ENCODE measurements around the gene HLA-DPB1.

The HLA-DPB1 gene

DNA sequence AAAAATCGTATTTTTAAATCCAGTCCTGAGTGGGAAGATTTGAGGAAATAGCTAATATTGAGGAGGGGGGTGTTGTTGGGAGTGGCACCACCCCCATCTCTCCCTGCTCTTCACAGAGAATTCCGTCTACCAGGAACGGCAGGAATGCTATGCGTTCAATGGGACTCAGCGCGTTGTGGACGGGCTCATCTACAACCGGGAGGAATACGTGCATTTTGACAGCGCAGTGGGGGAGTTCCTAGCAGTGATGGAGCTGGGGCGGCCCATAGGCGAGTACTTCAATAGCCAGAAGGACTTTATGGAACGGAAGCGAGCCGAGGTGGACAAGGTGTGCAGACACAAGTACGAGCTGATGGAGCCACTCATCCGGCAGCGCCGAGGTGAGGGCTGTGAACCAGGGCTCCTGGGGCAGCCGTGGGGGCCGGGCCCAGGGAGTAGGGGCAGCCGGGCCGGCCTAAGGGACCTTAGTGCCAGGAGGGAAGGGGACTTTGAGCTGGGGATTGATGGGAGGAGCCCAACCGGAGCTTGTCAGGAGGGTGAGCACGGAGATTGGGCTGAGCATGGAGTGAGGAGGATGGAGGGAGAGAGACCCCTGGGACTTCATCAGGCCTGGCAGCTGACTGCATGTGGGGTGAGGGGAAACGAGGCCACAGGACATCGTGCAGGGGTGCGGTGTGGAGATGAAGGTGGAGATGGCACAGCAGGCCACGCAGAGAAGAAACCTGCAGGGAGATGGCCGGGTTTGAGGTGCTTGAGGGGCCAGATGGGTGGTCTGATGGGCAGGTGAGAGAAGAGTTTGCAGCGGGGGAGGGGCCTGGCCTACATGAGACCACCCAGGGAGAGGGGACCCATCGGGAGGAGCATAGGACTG is 41.3 kb downstream of the HLA-DPB1 start:
- Histone ChIP-seq H3K27ac (ENCODE audit: low read depth, low read length, severe bottlenecking) (no peak overlapping the region), H3K4me3 (ENCODE audit: extremely low read depth, insufficient read depth, low read length, poor library complexity, severe bottlenecking) (peak overlapping the region; percentile 5)

DNA sequence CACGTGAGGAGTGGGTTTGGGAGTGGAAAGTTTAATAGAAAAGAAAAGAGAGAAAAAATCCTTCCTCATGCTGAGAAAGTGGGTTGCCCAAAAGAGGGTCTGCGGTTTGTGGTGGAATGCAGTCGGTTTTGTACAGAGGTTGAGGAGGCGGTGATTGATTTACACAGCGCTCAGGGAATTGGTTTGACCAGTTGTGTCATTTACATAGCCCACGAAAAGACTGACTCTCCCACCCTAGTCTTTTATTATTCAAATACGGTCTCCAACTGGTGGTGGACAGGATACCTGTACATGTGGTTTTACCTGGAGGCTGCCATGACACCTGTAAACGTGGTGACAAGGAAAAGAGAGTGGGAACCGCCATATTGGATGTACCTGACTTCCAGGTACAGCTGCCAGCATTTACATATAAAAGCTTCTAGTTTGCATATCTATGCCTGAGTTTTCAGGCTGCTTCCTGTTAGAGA is 42.1 kb downstream of the HLA-DPB1 start:
- Histone ChIP-seq H3K4me1 (ENCODE audit: control insufficient read depth, insufficient read depth, low read length, poor library complexity, severe bottlenecking) (no peaks in the 10 kb centered on the region), H3K4me3 (ENCODE audit: extremely low read depth, insufficient read depth, low read length, poor library complexity, severe bottlenecking) (no peak overlapping the region), H3K27ac (ENCODE audit: low read depth, low read length, severe bottlenecking) (no peak overlapping the region), H3K36me3 (ENCODE audit: control insufficient read depth, insufficient read depth, low read length) (no peaks in the 10 kb centered on the region), H3K9me3 (ENCODE audit: control insufficient read depth, low read length) (peaks cover under 1% of the 10 kb centered on the region)
- WGBS, 2 experiments (ENCODE audit: insufficient coverage in 2 of 2): 50 to 52% methylated on average over 1 to 3 of the region's 9 CpGs

More for the DNA sequence above, 41.3 kb downstream of the HLA-DPB1 start:
- 18 to 23% methylated on average over 28 to 31 of the region's 32 CpGs for WGBS, 2 experiments (ENCODE audit: insufficient coverage in 2 of 2)
- no peaks in the 10 kb centered on the region for H3K36me3 ChIP-seq (ENCODE audit: control insufficient read depth, insufficient read depth, low read length)
- H3K9me3 ChIP-seq (ENCODE audit: control insufficient read depth, low read length): no peaks in the 10 kb centered on the region
- no peaks in the 10 kb centered on the region for H3K4me1 ChIP-seq (ENCODE audit: control insufficient read depth, insufficient read depth, low read length, poor library complexity, severe bottlenecking)

DNA sequence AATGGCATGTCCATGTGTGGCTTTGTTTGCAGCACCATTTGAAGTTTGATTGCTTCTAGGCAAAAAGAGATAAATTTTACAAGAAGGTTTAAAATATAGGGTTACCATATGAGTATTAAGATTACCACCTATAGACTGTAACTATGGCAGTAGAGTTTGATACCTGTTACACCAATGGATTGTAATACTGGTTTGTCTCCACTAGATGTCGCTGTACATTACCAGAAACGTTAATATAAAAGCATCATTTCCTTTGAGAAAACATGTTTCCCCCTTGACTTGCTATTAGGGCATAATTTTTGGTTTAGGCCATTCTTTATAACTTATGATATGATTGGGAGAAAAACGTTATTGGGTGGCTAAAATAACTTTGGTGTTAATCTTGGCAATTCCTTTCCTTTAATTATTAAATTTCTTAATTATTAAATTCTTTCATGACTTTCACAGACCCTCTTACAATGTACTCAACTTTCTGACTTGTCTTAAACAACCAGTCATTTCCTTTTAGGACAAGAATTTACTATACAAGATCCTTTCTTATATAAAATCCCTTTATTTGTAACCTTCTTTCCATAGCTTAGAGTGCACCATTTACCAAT is 42.8 kb downstream of the HLA-DPB1 start:
- WGBS, 2 experiments (ENCODE audit: insufficient coverage in 2 of 2): no CpG with 5 or more reads among the region's 3 CpGs
- no peaks in the 10 kb centered on the region for H3K36me3 ChIP-seq (ENCODE audit: control insufficient read depth, insufficient read depth, low read length)
- H3K9me3 ChIP-seq (ENCODE audit: control insufficient read depth, low read length): peaks cover 8% of the 10 kb centered on the region
- no peak overlapping the region for H3K27ac ChIP-seq (ENCODE audit: low read depth, low read length, severe bottlenecking)
- H3K4me3 ChIP-seq (ENCODE audit: extremely low read depth, insufficient read depth, low read length, poor library complexity, severe bottlenecking): no peak overlapping the region
- H3K4me1 ChIP-seq (ENCODE audit: control insufficient read depth, insufficient read depth, low read length, poor library complexity, severe bottlenecking): no peaks in the 10 kb centered on the region

DNA sequence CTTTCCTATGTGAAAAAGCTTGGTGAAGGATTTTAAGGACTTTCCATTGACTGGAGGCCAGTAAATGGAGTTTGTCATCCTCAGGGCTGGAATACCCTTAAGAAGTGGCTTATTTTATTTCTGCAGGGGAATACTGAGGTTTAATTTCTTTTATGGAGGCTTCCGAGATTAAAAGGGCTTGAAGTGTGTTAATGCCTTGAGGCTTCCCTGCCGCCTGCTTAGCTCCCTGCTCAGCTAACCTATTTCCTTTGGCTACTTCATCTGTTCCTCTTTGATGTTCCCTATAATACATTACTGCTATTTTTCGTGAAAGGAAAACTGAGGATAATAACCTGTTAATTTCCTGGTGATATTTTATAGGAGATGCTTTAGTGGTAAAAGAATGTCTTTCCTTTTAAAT is 44.2 kb downstream of the HLA-DPB1 start:
- Histone ChIP-seq H3K4me1 (ENCODE audit: control insufficient read depth, insufficient read depth, low read length, poor library complexity, severe bottlenecking) (no peaks in the 10 kb centered on the region), H3K27ac (ENCODE audit: low read depth, low read length, severe bottlenecking) (no peak overlapping the region), H3K4me3 (ENCODE audit: extremely low read depth, insufficient read depth, low read length, poor library complexity, severe bottlenecking) (no peak overlapping the region), H3K36me3 (ENCODE audit: control insufficient read depth, insufficient read depth, low read length) (no peaks in the 10 kb centered on the region), H3K9me3 (ENCODE audit: control insufficient read depth, low read length) (peaks cover 17% of the 10 kb centered on the region)
- no CpG with 5 or more reads among the region's 3 CpGs for WGBS, 2 experiments (ENCODE audit: insufficient coverage in 2 of 2)

DNA sequence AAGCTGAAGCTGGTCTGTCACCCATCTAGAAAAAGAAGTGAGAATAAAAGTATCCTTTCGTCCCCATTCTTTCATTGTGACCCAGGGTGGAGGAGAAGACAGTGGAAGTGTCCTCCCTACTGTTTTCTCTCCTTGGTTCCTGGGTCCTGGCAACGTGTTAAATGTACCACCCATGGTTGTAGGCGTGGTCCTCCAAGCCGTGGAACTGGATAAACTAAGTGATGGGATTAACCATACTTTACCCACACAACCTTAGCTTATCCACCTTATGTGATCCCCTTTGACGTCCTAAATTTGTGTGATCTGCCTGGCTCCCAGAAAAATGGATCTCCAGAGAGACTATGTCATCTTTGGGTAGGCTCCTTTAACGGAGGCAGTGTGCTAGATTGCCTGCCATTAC is 47.4 kb downstream of the HLA-DPB1 start:
- no peak overlapping the region for H3K27ac ChIP-seq (ENCODE audit: low read depth, low read length, severe bottlenecking)
- no peak overlapping the region for H3K4me3 ChIP-seq (ENCODE audit: extremely low read depth, insufficient read depth, low read length, poor library complexity, severe bottlenecking)
- peaks cover 17% of the 10 kb centered on the region for H3K9me3 ChIP-seq (ENCODE audit: control insufficient read depth, low read length)
- no peaks in the 10 kb centered on the region for H3K36me3 ChIP-seq (ENCODE audit: control insufficient read depth, insufficient read depth, low read length)
- H3K4me1 ChIP-seq (ENCODE audit: control insufficient read depth, insufficient read depth, low read length, poor library complexity, severe bottlenecking): no peaks in the 10 kb centered on the region
- 73 to 93% methylated on average over 2 to 3 of the region's 6 CpGs for WGBS, 2 experiments (ENCODE audit: insufficient coverage in 2 of 2)

DNA sequence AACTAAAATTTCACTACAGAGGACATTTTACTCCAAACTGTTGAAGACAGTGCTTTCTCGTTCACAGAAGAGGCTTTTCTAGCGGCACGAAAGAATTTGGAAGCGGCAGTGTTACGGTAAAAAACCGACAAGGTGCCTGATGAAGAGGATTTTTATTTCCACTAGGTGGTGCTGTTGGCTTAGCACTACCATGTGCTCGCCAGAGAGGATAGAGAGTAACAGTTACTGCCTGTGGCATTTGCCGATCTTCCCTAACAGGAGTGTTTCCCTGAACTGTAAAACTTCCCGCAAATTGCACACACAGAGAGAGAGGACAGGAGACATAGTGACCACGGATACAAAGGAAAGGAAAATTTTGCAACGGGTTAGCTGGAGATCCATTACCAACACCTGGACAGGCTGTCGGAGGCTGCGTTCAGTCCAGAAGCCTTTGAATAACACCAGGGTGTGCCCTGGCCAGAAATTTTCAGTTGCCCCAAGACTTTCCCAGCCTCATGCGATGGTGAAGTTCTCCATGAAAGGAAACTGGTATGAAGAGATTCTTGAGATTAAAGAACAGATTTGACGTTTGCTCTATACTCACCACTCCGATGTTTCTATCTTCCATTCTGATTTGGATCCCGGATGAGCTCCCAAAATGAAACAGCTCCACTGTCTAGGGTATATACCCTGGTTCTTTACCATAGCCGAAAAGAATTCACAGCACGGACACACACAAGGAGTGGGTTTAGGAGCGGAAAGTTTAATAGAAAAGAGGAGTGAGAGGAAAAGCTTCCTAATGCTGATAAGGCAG is 48.1 kb downstream of the HLA-DPB1 start:
- H3K4me1 ChIP-seq (ENCODE audit: control insufficient read depth, insufficient read depth, low read length, poor library complexity, severe bottlenecking): no peaks in the 10 kb centered on the region
- peaks cover 17% of the 10 kb centered on the region for H3K9me3 ChIP-seq (ENCODE audit: control insufficient read depth, low read length)
- H3K36me3 ChIP-seq (ENCODE audit: control insufficient read depth, insufficient read depth, low read length): no peaks in the 10 kb centered on the region
- H3K27ac ChIP-seq (ENCODE audit: low read depth, low read length, severe bottlenecking): no peak overlapping the region
- H3K4me3 ChIP-seq (ENCODE audit: extremely low read depth, insufficient read depth, low read length, poor library complexity, severe bottlenecking): no peak overlapping the region
- 78 to 92% methylated on average over 16 to 17 of the region's 20 CpGs for WGBS, 2 experiments (ENCODE audit: insufficient coverage in 2 of 2)

DNA sequence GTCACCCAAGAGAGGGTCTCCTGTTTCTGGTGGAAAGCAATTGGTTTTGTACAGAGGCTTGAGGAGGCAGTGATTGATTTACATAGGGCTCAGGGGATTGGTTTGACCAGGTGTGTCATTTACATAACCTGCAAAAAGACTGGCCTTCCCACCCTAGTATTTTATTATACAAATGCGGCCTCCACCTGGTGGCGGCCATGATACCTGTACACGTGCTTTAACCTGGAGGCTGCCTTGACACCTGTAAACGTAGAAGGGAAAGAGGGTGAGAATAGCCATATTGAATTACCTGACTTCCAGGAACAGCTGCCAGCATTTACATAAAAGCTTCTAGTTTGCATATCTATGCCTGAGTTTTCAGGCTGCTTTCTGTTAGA is 48.7 kb downstream of the HLA-DPB1 start:
- H3K27ac ChIP-seq (ENCODE audit: low read depth, low read length, severe bottlenecking): no peak overlapping the region
- no peak overlapping the region for H3K4me3 ChIP-seq (ENCODE audit: extremely low read depth, insufficient read depth, low read length, poor library complexity, severe bottlenecking)
- 54 to 77% methylated on average over 3 of the region's 4 CpGs for WGBS, 2 experiments (ENCODE audit: insufficient coverage in 2 of 2)
- H3K4me1 ChIP-seq (ENCODE audit: control insufficient read depth, insufficient read depth, low read length, poor library complexity, severe bottlenecking): no peaks in the 10 kb centered on the region
- no peaks in the 10 kb centered on the region for H3K36me3 ChIP-seq (ENCODE audit: control insufficient read depth, insufficient read depth, low read length)
- H3K9me3 ChIP-seq (ENCODE audit: control insufficient read depth, low read length): peaks cover 17% of the 10 kb centered on the region

DNA sequence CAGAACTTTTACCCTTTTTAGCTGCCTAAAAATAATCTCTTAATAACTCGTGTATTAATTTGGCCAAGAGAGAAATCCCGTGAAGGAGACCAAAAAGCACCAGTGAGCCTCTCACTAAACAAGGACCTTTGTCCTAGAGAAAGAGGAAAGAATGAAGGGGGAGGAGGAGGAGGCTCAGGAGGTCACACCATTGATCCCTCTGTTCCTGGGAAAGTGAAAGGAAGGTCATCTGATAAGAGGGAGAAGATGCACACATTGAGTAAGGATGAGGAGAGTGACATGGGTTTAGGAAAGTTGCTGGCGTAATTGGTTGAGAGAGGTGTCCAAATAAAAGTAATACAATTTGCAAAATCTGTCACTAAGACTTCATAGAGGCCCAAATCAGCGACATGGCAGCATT is 49.2 kb downstream of the HLA-DPB1 start:
- Histone ChIP-seq H3K36me3 (ENCODE audit: control insufficient read depth, insufficient read depth, low read length) (no peaks in the 10 kb centered on the region), H3K9me3 (ENCODE audit: control insufficient read depth, low read length) (peaks cover 17% of the 10 kb centered on the region), H3K4me3 (ENCODE audit: extremely low read depth, insufficient read depth, low read length, poor library complexity, severe bottlenecking) (no peak overlapping the region), H3K4me1 (ENCODE audit: control insufficient read depth, insufficient read depth, low read length, poor library complexity, severe bottlenecking) (no peaks in the 10 kb centered on the region), H3K27ac (ENCODE audit: low read depth, low read length, severe bottlenecking) (no peak overlapping the region)
- WGBS, 2 experiments (ENCODE audit: insufficient coverage in 2 of 2): 56 to 83% methylated on average over 2 to 3 of the region's 4 CpGs

DNA sequence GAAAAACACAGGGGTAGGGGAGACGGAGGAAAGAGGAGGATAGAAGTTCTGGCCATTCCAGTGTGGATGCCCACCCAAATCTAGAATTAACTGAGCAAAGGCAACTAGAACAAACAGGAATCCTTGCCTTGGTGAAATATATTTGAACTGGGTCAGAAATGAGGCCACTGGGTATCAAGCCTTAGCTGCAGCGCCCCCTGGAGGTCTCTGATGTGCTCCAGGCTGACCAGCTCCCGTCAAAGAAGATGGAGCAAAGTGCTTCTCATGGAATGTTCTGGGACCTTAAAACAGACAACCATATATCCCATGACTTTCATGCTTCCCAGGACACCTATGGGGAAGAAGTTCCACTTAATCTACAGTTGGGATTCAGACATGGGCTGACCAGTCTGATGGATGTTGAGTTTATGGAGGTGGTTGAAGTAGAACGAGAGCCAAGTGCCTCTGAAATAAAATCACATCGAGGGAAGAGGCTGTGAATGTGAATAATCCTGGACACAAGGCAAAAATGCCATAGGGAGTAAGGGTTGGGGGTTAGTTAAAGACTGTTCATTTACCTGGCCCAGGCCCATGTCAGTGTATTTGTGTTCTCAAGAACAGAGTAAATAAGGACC is 50.4 kb downstream of the HLA-DPB1 start:
- H3K4me1 ChIP-seq (ENCODE audit: control insufficient read depth, insufficient read depth, low read length, poor library complexity, severe bottlenecking): no peaks in the 10 kb centered on the region
- no peaks in the 10 kb centered on the region for H3K36me3 ChIP-seq (ENCODE audit: control insufficient read depth, insufficient read depth, low read length)
- peaks cover 17% of the 10 kb centered on the region for H3K9me3 ChIP-seq (ENCODE audit: control insufficient read depth, low read length)
- H3K27ac ChIP-seq (ENCODE audit: low read depth, low read length, severe bottlenecking): no peak overlapping the region
- WGBS, 2 experiments (ENCODE audit: insufficient coverage in 2 of 2): 51 to 59% methylated on average over 4 to 5 of the region's 5 CpGs
- H3K4me3 ChIP-seq (ENCODE audit: extremely low read depth, insufficient read depth, low read length, poor library complexity, severe bottlenecking): no peak overlapping the region

DNA sequence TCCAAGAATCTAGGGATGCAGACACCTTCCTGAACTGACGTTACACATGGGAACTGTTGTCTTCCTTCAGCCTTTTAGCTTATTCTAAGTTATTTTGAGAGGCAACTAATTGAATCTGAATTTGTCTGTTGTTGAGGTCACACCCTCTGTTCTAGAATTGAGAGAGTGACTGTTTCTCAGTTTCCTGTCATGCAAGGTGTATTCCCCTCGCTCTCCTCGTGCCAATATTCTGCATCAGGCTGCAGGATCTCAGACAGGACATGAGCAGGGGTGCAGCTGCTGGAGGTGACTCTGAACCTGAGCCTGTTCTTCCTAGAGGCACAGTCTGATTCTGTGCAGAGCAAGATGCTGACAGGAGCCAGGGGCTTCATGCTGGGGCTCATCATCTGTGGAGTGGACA is 52.5 kb downstream of the HLA-DPB1 start:
- WGBS, 2 experiments (ENCODE audit: insufficient coverage in 2 of 2): no CpG with 5 or more reads among the region's 3 CpGs
- H3K4me3 ChIP-seq (ENCODE audit: extremely low read depth, insufficient read depth, low read length, poor library complexity, severe bottlenecking): no peak overlapping the region

More for the DNA sequence above, 52.5 kb downstream of the HLA-DPB1 start:
- Histone ChIP-seq H3K9me3 (ENCODE audit: control insufficient read depth, low read length) (peaks cover 12% of the 10 kb centered on the region), H3K4me1 (ENCODE audit: control insufficient read depth, insufficient read depth, low read length, poor library complexity, severe bottlenecking) (no peaks in the 10 kb centered on the region), H3K27ac (ENCODE audit: low read depth, low read length, severe bottlenecking) (no peak overlapping the region), H3K36me3 (ENCODE audit: control insufficient read depth, insufficient read depth, low read length) (no peaks in the 10 kb centered on the region)

Measured in mesodermal cell (in vitro differentiated cells).